Dermis microvascular lymphatic vessel endothelial cell (primary cell): Measurements from ENCODE around the gene AGO4. TPM values are rescaled to one million over a fixed set of nuclear protein-coding genes. Genes with fewer than 3 reads are reported as not detected.

Experiments used
- DNase-seq, 2 donors: peaks; one replicate each; pipeline versions ENCODE4 v3.0.0 to v3.0.0-alpha.2; 2010; ENCODE audit warnings: low read depth in 2 of 2
- total RNA-seq: library from RNA; depleted of rRNA; stranded (reverse); fragments of >200 nt; gene quantifications from 2 replicates; pipeline ENCODE4 v1.2.1, GENCODE V29; 2014

AGO4 gene
- total RNA-seq, 1 donor from 2014 or later, result 28.0 TPM

DNA sequence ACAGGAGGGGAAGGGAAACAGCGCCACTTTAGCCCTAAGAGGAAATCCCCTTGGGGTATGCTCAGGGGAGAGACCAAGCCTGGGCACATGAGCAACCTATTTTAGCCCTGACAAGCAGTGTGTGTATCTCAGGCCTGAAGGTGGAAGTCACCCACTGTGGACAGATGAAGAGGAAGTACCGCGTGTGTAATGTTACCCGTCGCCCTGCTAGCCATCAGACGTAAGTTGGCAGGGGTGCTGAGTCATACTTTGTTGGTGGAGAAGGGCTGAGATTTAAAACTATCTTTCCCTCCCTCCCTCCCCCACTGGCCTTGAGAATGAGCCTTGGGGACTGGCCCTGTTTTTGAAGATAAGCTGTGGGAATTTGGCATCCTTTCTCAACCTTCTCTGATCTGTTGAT lies 86.4 kb downstream of the AGO4 start:
- DNase-seq, result peak in 1 of 2 donors; percentile 8

GRCh38 chr1:35894656-35895055 lies 86.8 kb downstream of the AGO4 start:
- DNase-seq, result no peak

GRCh38 chr1:35899941-35900340 lies 92.1 kb downstream of the AGO4 start:
- DNase-seq, result peak in 1 of 2 donors; percentile 17

- DNase-seq, result no peak
These were observed 93.4 kb downstream of the AGO4 start for GRCh38 chr1:35901235-35901634.

- DNase-seq, result no peak
These were observed 94.9 kb downstream of the AGO4 start for GRCh38 chr1:35902671-35903070.

Other genes with a start within 250 kb of the AGO4 start
- gene TFAP2E, start 234.7 kb upstream of the AGO4 start, total RNA-seq, result 0.13 TPM in 2 replicates
- 18.2 and 21.4 TPM in 2 replicates for gene PSMB2, start 166.5 kb upstream of the AGO4 start, total RNA-seq
- 12.6 and 22.0 TPM in 2 replicates for gene C1orf216, start 89.1 kb upstream of the AGO4 start, total RNA-seq
- 7.1 and 16.3 TPM in 2 replicates for gene CLSPN, start 38.0 kb upstream of the AGO4 start, total RNA-seq
- 9.2 and 12.5 TPM in 2 replicates for gene AGO1, start 75.2 kb downstream of the AGO4 start, total RNA-seq
- gene AGO3, start 123.1 kb downstream of the AGO4 start, total RNA-seq, result 6.8 and 10.6 TPM in 2 replicates